Tongue (tissue), 2 donors: ENCODE results near the gene KLF8. TPM values are rescaled to one million over a fixed set of nuclear protein-coding genes. Genes with fewer than 3 reads are reported as not detected.
"Not testable (repeated sequence)": the region's sequence is repeated elsewhere in the genome, so short reads cannot be mapped to it uniquely, and the experiment has no call there.

Experiments
- DNase-seq: peaks from one replicate; pipeline ENCODE4 v3.0.0-alpha.2; 2015
- total RNA-seq: library from RNA; depleted of rRNA; stranded (reverse); fragments of >200 nt; gene quantifications from one replicate; pipeline ENCODE4 v1.2.3, GENCODE V29; 2014

The KLF8 gene
- 9.8 TPM for total RNA-seq

DNA sequence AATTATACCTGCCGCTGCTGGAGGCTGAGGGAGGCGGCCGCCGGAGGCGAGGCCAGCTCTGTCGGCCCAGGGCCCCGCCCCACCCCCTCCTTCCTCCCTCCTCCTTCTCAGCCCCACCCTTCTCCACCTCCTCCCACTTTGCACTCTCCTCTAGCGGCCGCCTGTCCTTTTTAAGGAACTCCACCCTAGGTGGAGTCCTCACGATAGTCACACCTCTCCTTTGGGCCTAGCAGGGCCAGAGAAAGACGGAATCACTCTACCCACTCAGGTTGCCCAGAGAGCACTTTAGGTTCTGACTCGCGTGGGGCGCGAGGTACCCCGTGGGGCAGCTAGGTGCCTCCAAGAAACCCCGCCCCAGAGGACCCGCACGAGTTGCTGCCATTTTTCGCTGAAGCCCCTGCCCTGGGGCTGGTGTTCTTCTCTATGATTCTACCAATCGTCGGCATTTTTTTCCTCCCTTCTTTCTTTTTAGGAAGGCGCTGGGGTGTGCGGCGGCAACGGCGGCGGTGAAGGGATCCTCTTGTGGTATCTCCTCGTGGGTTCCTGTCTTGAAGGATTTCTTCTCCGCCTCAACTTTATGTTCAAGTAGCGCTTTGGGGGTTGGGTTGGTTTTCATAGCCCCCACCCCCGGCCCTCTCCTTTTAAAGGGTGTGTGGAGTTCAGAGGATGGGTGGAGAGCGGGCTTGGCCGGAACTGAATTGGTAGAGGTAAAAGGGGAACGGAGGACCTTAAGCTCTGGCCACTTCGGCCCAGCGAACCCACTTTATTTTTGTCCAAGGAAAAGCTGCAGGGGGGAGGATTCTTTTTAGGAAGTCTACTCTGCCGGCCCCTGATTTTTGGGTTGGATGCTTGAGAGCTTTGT is at the start of gene KLF8:
Gene KLF8, plus strand, starts transcription at position 136 of the 862 bp plus-strand sequence. CDS start 979 bp downstream, outside the sequence.
- peak; percentile 42 for DNase-seq

DNA sequence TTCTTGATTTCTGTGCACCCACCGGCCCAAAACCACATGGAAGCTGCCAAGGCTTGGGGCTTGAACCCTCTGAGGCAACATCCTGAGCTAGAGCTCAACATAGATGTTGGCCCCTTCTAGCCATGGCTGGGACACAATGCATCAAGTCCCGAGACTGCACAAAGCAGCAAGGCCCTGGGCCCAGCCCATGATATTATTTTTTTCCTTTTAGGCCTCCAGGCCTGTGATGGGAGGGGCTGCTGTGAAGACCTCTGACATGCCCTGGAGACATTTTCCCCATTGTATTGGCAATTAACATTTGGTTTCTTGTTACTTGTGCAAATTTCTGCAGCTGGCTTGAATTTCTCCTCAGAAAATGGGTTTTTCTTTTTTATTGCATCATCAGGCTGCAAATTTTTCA is 25.2 kb upstream of the KLF8 start:
- DNase-seq: not testable (repeated sequence)

DNA sequence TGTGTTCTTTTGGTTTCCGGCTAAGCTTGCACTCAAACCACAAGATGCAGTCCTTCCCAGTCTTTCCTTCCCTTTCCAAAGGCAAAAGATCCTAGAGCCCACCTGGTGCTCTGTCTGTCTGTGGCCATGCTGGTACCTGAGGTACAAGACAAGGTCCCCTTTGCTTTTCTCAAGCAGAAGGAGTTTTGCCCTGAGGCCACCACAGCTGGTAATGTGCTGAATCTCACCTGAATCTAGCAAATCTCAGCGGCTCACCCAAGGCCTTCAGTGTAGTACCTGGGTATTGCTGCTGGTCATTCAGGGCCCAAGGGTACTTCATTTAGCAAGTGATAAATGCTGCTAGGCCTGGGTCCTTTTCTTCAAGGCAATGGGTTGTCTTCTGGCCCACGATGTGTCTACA is 20.5 kb upstream of the KLF8 start:
- DNase-seq: no peak

DNA sequence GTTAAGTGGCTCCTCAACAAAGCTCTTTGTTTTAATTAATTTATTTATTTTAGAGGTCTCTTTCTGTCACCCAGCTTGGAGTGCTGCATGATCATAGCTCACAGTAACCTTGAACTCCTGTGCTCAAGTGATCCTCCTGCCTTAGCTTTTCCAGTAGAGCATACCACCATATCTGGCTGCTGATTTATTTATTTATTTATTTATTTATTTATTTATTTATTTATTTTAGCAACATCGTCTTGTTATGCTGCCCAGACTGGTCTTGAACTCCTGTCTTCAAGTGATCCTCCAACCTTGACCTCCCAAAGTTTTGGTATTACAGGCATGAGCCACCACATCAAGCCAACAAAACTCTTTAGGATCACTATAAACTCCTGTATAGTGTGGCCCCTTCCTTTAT is 15.8 kb upstream of the KLF8 start:
- no peak for DNase-seq

DNA sequence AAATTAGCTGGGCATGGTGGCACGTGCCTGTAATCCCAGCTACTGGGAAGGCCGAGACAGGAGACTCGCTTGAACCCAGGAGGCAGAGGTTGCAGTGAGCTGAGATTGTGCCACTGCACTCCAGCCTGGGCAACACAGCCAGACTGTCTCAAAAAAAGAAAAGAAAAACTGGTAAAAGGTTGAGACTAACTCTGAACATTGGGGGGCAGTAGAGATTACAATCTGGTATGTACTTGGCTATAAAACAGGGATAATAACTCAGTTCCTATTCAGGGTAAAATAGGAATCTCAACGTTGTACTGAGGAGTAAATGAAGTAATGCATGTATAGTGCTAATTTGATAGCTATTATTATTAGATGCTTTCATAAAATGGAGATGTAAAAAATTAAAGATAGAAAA is 12.5 kb upstream of the KLF8 start:
- no peak for DNase-seq

DNA sequence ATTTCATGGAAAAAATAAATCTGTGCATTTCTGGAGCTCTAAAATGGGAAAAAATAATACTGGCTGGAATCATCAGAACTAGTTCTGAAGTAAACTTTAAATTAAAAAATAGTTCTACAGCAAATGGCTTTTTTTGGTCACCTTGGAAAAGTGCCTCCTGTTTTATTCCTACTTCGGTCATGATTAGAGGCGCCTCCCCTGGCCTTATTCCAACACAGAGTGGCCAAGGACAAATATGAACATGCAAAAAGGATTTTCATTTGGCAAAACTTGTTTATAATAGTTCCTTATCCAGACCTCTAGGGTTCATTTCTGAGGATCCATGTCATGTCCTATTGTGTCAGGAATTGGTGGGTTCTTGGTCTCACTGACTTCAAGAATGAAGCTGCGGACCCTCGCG is 11.1 kb upstream of the KLF8 start:
- no peak for DNase-seq

DNA sequence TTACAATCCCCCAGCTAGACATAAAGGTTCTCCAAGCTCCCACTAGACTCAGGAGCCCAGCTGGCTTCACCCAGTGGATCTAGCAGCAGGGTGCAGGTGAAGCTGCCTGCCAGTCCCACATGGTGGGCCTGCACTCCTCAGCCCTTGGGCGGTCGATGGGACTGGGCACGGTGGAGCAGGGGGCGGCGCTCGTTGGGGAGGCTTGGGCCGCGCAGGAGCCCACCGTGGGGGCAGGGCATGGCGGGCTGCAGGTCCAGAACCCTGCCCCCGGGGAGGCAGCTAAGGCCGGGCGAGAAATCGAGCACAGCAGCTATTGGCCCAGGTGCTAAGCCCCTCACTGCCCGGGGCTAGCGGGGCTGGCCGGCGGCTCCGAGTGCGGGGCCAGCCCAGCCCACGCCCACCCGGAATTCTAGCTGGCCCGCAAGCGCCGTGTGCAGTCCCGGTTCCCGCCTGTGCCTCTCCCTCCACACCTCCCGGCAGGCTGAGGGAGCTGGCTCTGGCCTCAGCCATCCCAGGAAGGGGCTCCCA is 9.6 kb upstream of the KLF8 start:
- no peak for DNase-seq

DNA sequence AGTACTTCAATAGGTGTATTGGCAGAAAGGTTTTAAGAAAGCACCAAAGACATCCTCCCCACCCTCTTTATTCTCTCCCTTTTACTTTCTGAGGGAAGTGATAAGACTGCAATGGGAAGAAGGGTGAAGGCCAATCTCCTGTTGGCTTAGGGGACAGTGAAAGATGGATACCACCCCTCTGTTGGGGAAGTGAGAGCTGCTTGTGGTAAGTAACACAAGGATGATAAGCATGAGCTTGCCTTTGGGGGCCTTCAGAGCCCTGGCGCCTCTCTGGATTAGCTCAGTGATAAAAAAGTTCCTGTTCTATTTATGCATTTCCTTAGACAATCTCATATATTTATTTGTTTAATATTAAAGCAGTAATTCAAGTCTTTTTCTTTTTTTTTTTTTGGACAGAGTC is 5.2 kb upstream of the KLF8 start:
- DNase-seq: no peak

DNA sequence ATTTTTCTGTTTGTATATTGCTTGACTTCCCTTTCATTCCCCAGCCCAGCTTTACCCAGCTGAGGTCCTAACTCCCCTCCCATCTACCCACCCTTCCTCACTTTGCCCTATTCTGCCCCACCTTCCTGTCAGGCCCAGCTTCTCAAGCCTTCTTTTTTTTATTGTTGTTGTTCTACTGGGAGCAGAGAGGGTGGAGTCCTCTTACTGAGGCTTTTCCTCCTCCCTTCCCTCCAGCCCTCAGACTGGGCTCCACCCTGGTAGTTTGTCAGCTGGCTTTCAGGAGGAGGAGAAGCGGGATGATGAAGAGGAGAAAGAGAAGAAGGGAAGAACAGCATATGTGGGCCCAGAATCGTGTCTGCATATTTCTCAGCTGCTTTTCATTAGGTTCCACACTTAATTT is 3.2 kb upstream of the KLF8 start:
- DNase-seq: no peak

DNA sequence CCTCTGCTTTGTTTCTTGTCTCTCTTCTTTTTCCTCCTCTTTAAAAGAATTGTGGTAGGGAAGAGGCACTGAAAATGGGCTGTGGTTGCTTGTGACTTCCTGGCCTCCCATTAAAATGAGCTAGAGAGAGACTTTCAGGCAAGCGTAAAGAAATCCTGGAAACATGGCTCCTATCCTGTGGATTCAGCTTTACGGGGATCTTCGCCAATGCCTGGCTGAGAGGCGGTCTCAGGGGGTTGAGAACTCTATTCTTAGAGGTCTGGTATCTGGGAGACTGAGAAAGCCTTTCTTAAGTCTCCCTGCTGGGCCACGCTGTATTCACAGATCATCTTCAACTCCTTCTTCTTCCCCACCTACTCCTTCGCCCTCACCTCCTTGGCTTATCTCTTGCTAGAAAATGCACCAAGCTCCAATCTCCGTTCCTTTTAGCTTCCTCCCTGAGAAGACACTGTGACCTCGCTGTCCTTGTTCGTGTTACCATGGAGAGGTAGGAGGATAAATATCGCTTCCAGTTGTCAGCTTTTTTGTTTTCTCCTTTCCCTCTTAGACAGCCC is 542 bp upstream of the KLF8 start:
- peak; percentile 8 for DNase-seq

DNA sequence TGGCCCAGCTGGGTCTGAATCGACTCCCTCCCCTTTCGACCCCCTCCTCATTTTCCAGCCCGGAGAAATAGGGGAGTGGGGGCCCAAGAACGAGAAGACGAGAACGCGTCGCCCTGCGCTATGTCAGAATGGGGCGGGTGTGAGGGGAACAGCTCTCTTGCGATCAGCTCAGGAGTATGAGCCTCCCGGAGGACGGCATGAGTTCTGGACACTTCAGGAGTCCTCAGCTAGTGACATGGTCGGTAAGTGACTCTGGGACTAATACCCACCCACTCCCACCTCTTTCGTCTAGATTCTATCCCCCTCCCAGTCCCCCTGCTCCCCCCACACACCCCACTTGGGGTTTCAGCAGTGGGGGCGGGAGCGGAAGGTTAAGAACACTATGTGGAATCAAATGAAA is 944 bp downstream of the KLF8 start:
- peak; percentile 9 for DNase-seq

DNA sequence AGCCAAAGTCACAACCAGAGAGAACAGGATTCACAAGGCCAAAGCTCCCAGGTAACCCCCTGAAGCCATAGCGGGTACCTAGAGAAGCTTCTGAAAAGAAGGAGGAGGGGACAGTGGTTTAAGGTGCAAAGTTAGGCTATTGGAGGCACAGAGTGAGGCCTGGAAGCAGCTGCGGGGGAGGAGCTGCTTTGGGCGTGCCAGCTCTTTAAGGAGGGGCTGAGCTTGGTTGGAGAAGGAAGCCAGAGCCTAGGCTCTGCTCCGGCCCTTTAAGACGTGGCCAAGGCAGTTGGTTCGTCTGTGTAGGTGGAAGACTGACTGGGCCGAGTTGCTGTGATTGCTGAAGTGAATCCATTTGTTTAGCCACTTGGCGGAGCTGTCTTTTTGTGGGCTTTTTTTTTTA is 1.5 kb downstream of the KLF8 start:
- peak; percentile 61 for DNase-seq

DNA sequence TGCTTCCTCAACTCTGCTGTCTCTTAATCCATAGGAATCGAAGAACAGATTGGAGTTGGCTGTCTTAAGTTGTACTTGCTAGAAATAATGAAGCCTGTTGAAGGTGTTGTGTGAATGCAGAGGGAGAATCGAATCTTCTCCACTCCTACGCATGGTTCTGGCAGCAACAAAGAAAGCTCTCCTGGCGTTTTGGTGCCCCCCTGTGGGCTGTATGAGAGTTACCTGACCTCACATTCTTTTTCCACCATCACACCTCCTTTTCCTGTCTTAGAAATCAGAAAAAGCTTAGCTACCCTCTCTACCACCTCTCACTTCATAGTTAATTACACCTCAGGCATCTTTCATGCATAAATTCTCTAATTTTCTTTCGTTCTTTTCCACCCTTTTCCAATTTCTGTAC is 16.3 kb downstream of the KLF8 start:
- DNase-seq: peak; percentile 72

DNA sequence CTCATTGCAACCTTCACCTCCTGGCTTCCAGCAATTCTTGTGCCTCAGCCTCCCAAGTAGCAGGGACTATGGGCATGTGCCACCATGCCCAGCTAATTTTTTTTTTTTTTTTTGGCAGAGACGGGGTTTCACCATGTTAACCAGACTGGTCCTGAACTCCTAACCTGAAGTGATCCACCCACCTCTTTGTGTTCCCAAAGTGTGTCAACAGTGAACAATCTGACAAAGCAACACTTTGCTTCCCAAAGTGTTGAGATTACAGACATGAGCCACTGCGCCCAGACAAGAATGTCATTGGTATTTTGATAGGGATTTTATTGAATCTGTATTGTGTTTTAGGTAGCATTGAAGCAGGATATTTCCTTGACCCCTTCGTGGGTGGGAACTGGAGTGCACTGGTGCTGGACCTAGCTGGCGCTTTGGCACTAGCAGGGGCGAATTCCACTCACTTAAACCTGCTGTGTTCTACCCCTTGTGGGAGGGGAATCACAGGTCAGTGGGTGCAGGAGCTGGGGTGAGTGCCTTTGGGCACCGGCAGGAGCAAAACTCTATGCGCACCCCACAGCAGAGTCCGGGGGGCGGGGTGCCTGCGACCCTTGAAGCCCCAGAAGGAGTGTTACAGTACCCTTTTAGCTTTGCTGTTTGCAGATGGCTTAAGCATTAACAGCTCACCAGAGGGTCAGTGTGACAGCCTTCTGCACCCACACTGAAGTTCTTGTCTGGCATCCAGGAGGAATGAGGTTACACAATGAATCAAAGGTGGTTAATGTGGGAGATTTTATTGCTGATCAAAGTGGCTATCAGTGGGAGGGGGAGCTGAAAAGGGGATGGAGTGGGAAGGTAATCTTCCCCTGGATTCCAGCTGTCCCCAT is 21.9 kb downstream of the KLF8 start:
- no peak for DNase-seq

DNA sequence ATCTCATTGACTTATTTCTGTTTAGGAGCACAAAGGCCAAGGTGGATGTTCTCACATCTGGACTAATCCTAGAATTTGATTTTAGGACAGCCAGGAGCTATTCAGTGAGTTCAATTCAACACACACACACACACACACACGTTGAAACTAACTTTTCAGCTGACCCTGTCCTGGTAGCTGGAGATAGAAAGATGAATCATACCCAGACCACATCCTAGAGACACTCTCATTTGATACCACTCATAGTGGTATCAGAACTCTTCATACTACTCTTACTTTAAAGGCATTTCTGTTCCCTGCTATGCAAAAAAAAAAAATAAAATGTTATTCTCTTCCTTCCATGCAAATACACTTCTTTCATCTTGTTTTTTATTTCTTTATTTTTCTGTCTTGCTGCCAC is 36.7 kb downstream of the KLF8 start:
- no peak for DNase-seq

DNA sequence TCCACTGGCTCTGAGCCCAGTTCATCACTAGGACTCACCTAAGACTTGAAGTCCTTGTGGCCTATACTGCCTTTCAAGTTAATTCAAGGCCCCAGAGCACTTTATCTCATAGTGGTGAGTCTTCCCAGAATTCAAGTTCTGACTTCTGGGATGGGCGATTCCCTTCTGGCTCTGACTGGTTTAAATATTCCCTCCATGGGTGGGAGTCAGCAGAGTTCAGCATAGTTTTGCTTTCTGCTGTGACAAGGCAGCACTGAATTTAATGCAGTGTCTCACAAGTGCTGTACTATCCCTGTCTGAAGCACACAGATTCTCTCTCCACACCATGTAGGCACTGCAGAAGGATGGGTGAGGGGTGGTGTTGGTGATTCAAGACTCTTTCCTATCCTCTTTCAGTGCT is 46.5 kb downstream of the KLF8 start:
- DNase-seq: no peak

DNA sequence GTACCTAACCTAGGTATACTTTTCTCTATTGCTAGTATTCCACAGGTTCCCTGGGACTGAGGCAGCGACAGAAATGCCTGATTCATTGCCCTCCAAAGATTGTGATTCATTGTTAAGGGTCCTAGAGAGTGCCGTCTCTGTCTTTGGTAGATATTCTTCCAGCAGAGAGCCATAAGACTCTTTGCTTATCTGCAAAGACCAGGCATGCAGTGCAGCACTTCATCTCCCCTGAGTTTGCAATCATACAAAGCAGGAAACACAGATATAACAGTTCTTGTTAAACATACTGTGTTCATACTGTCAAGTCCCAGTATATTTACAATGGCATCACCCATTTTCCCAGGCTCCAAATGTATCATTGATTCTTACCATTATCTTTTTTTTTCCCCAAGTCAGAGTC is 47.7 kb downstream of the KLF8 start:
- DNase-seq: no peak

DNA sequence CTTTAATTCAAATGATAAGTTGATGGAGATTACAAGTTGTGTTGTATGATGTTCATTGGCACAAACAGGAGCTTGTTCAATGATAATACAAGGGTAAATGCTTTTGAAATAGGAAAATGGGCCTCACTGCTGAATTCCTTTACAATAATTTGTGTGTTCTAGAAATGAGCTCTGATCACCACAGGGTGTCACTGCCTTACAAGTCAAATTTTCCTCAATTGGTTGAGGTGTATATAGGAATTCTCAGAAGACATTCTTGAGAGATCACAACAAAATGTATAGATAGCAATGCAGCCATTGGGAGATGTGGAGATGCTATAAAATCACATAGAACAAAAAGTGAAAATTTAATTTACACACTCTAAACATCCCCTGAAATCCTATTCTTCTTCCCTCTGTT is 49.6 kb downstream of the KLF8 start:
- DNase-seq: peak; percentile 8

DNA sequence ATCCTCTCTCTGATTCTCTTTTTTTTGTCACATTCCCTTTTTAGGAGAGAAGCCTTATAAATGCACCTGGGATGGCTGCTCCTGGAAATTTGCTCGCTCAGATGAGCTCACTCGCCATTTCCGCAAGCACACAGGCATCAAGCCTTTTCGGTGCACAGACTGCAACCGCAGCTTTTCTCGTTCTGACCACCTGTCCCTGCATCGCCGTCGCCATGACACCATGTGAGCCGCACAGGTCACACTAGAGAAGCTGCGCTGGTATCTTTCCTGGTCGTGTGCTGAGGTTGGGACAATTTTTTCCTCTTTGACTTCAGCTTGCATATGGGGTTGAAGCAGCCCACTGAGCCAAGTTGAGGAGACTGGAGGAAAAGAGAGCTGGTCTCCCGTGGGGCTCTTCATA is 52.1 kb downstream of the KLF8 start:
- no peak for DNase-seq

DNA sequence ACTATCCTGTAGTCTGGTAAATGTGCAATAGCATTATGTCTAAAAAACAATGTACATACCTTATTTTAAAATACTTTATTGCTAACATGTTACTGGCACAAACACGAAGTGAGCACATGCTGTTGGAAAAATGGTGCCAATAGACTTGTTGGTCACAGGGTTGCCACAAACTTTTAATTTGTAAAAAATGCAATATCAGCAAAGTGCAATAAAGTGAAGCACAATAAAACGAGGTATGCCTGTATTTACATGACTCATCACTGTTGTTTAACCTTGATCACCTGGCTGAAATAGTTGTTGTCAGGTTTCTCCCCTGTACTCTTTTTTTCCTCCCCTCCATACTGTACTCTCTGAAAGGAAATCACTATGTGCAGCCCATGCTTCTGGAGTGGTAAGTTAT is 56.5 kb downstream of the KLF8 start:
- no peak for DNase-seq

DNA sequence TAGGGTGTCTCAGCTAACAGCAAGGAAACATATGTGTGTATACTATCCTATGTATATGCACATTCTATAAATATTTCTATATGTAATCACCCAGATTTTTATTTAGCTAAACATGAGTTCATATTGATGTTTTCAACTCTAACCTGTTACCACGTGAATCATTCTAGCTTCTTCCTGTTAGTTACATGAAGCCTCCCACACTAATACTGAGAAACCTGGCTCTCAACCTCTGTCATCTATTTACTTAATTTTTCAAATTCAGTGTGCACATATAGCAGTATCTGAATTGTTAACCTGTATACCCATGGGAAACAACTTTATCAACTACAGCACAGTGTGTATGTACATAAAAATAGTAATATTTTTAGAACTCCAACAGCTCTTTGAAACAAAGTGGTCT is 57.3 kb downstream of the KLF8 start:
- DNase-seq: no peak

DNA sequence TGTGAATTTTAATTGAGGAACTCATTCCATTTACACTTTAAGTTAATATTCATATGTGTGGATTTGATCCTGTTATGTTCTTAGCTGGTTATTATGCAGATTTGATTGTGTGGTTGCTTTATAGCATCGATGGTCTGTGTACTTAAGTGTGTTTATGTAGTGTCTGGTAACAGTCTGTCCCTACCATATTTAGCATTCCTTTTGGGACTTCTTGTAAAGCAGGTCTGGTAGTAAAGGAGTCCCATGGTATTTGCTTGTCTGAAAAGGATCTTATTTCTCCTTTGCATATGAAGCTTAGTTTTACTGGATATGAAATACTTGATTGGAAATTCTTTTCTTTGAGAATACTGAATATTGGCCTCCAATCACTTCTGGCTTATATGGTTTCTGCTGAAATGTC is 76.6 kb downstream of the KLF8 start:
- DNase-seq: no peak

DNA sequence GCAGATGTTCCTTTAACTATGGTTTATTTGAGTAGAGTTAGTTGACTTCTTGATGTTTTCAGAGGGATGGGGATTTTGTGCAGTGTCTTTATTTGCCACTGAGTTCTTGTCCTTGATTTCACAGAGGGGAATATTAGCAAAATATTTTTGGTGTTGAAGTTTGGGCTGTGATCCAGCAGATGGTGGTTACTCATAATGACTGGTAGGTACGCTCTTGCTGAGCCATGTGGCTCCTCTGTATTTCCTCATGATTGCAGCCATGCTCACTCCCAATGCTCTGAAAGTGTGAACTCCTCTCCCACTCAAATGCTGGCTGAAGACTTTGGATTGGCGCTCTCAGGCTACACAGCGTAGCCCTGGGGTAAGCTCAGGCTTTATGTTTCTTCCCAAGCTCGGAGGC is 77.7 kb downstream of the KLF8 start:
- no peak for DNase-seq
